HG02759 (cell line): Measurements from ENCODE around the gene NDOR1.
"Not testable (repeated sequence)": the region's sequence is repeated elsewhere in the genome, so short reads cannot be mapped to it uniquely, and the experiment has no call there.

Experiments used
- ATAC-seq: cut with Tn5 transposase; IDR thresholded peaks from one replicate; pipeline ENCODE4 v1.9.1; 2021; ENCODE audit warnings: mild to moderate bottlenecking, moderate library complexity; ENCODE audit not compliant: unreplicated experiment

NDOR1 gene

GRCh38 chr9:137230705-137231371 lies 25.3 kb downstream of the NDOR1 start, which contains the start of gene SLC34A3:
TSS of gene SLC34A3 (plus strand) at chr9:137230901. CDS start at chr9:137231703, 802 bp downstream.
- ATAC-seq = no peak

GRCh38 chr9:137231372-137232039 lies 26.0 kb downstream of the NDOR1 start:
- no peak for ATAC-seq

- ATAC-seq = no peak
Measured at GRCh38 chr9:137232101-137232500, 26.6 kb downstream of the NDOR1 start.

- ATAC-seq = no peak
Measured at GRCh38 chr9:137232510-137232909, 27.0 kb downstream of the NDOR1 start.

- ATAC-seq = no peak
Measured at GRCh38 chr9:137233143-137233980, 27.9 kb downstream of the NDOR1 start.

- ATAC-seq = no peak
Measured at GRCh38 chr9:137234055-137234697, 28.7 kb downstream of the NDOR1 start.

GRCh38 chr9:137234758-137235423 lies 29.4 kb downstream of the NDOR1 start:
- no peak for ATAC-seq

GRCh38 chr9:137235424-137236237 lies 30.1 kb downstream of the NDOR1 start:
- no peak for ATAC-seq

GRCh38 chr9:137236238-137236935 lies 30.9 kb downstream of the NDOR1 start:
- no peak for ATAC-seq

GRCh38 chr9:137236936-137237421 lies 31.5 kb downstream of the NDOR1 start:
- ATAC-seq = no peak

- no peak for ATAC-seq
Measured at GRCh38 chr9:137237759-137238726, 32.5 kb downstream of the NDOR1 start.

- not testable (repeated sequence) for ATAC-seq
Measured at GRCh38 chr9:137239541-137240200, 34.2 kb downstream of the NDOR1 start.

- peak; percentile 29 for ATAC-seq
Measured at GRCh38 chr9:137240318-137240840, 34.9 kb downstream of the NDOR1 start.

GRCh38 chr9:137240841-137241489 lies 35.5 kb downstream of the NDOR1 start, which contains the start of gene TUBB4B:
TSS of gene TUBB4B (plus strand) at chr9:137241287. CDS start at chr9:137241361, 74 bp downstream.
- ATAC-seq = peak; percentile 76

GRCh38 chr9:137241490-137242268 lies 36.2 kb downstream of the NDOR1 start:
- ATAC-seq = no peak
